Uterus (tissue), 4 donors: ENCODE results near the gene ZNF136. TPM values are rescaled to one million over a fixed set of nuclear protein-coding genes. Genes with fewer than 3 reads are reported as not detected.

Experiments
- DNase-seq, 2 donors: peaks; one replicate each; pipeline ENCODE4 v3.0.0-alpha.2; 2019 to 2020
- H3K27ac ChIP-seq, 2 donors: fragments of 200-600 bp; sonication (generic); 1 replicate in 1 of 2; 2 replicates in 1 of 2; pipeline ENCODE4 v1.5.1; 2016 to 2018
- H3K27me3 ChIP-seq, 2 donors: fragments of 200-600 bp; sonication (generic); one replicate each; pipeline ENCODE4 v1.5.1; 2018 to 2019; ENCODE audit warnings: control low read depth in 1 of 2
- H3K36me3 ChIP-seq, 2 donors: fragments of 200-600 bp; sonication (generic); one replicate each; pipeline ENCODE4 v1.5.1; 2019; ENCODE audit warnings: control low read depth in 1 of 2
- H3K4me1 ChIP-seq, 2 donors: fragments of 200-600 bp; sonication (generic); one replicate each; pipeline ENCODE4 v1.5.1; 2018 to 2019; ENCODE audit warnings: control low read depth in 1 of 2
- H3K4me3 ChIP-seq, 2 donors: fragments of 200-600 bp; sonication (generic); 1 replicate in 1 of 2; 2 replicates in 1 of 2; pipeline ENCODE4 v1.5.1; 2018 to 2019; ENCODE audit warnings: mild to moderate bottlenecking in 1 of 2
- H3K9me3 ChIP-seq, 2 donors: fragments of 200-600 bp; sonication (generic); one replicate each; pipeline ENCODE4 v1.5.1; 2019; ENCODE audit warnings: control low read depth in 1 of 2
- CTCF ChIP-seq, 4 experiments: fragments of 200-600 bp in 2 of 4; fragments of 450-650 bp in 2 of 4; sonication (generic) in 2 of 4; IDR thresholded peaks; one replicate each; pipeline ENCODE4 v1.5.1; 2016 to 2019; ENCODE audit warnings: antibody characterized with exemption in 4 of 4, mild to moderate bottlenecking in 2 of 4, moderate library complexity in 1 of 4
- POLR2A ChIP-seq, 2 donors: fragments of 450-650 bp; IDR thresholded peaks; one replicate each; pipeline ENCODE4 v1.6.1; 2016; ENCODE audit warnings: antibody characterized with exemption in 2 of 2, mild to moderate bottlenecking in 1 of 2, moderate library complexity in 1 of 2
- intact Hi-C: fragments of 100-400 bp; cut with DNase I; formaldehyde crosslinking; loops from one replicate; pipeline ENCODE4 v1.15.1; 2023; ENCODE audit warnings: low total_unique reads
- total RNA-seq, 4 donors: library from RNA; depleted of rRNA in 3 of 4; stranded (reverse); fragments of >200 nt in 3 of 4; gene quantifications; one replicate each; pipeline versions ENCODE4 v1.1.0 to v1.2.4, GENCODE V29; 2014 to 2023
- donor health status: DM: yes; HTN: yes; CAD: no.

Gene ZNF136
- total RNA-seq, 4 donors from 2014 or later: 2.1 to 31.7 (median 13.0) TPM

- intact Hi-C loops: no loop called here
- no peaks in the 10 kb centered on the region for H3K4me1 ChIP-seq
Measured at GRCh38 chr19:12156223-12157058, 6.5 kb upstream of the ZNF136 start, which contains the start of gene ZNF625. ZNF625 (minus strand) TSS chr19:12156734; CDS start chr19:12156558, 176 bp downstream.

GRCh38 chr19:12159773-12160414 is 3.0 kb upstream of the ZNF136 start:
- intact Hi-C loops: no loop called here
- H3K4me3 ChIP-seq: no peak overlapping the region

More at GRCh38 chr19:12156223-12157058, 6.5 kb upstream of the ZNF136 start, which contains the start of gene ZNF625:
- TF ChIP-seq POLR2A (IDR thresholded peaks at IDR 0.05) (peak; percentile 10 to 44), CTCF (IDR thresholded peaks at IDR 0.05) (no peak)
- no peaks in the 10 kb centered on the region for H3K9me3 ChIP-seq
- peak within 1 kb of the TSS; percentile 73 to 93 for H3K4me3 ChIP-seq
- no peaks in the 10 kb centered on the region for H3K36me3 ChIP-seq
- peak; percentile 82 to 85 for DNase-seq
- H3K27ac ChIP-seq: peak within 1 kb of the TSS; percentile 70 to 79
- no peaks in the 10 kb centered on the region for H3K27me3 ChIP-seq

DNA sequence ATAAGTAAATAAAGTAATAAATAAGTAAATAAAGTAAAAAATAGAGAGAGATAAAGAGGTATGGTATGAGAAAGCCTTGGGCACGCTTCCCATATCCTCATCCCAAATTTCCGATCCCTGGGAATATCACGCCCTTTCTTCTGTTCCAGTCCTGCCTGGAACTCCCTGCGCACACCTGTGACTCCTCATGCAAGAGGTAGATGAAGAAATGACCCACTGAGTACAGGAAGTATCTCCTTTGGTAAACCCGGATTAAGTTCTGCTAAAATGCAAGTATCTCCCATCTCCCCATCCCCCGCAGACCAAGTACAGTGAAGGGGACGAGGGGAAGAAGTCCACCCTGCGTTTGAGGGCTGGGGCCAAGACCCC is 399 bp upstream of the ZNF136 start:
- H3K4me1 ChIP-seq: peaks cover 2 to 3% of the 10 kb centered on the region in 2 donors
- H3K27ac ChIP-seq: peak overlapping the region; percentile 89 to 93
- H3K36me3 ChIP-seq: no peaks in the 10 kb centered on the region
- TF ChIP-seq POLR2A (IDR thresholded peaks at IDR 0.05) (no peak), CTCF (IDR thresholded peaks at IDR 0.05) (no peak)
- H3K9me3 ChIP-seq: no peaks in the 10 kb centered on the region
- intact Hi-C loops: no loop called here
- peak overlapping the region; percentile 77 to 90 for H3K4me3 ChIP-seq
- H3K27me3 ChIP-seq: no peaks in the 10 kb centered on the region
- no peak for DNase-seq

More at GRCh38 chr19:12159773-12160414, 3.0 kb upstream of the ZNF136 start:
- peaks cover 2 to 3% of the 10 kb centered on the region in 2 donors for H3K4me1 ChIP-seq
- DNase-seq: no peak
- no peak overlapping the region for H3K27ac ChIP-seq
- no peaks in the 10 kb centered on the region for H3K27me3 ChIP-seq
- TF ChIP-seq POLR2A (IDR thresholded peaks at IDR 0.05) (no peak), CTCF (IDR thresholded peaks at IDR 0.05) (no peak)
- no peaks in the 10 kb centered on the region for H3K36me3 ChIP-seq
- H3K9me3 ChIP-seq: no peaks in the 10 kb centered on the region

- H3K9me3 ChIP-seq: no peaks in the 10 kb centered on the region
- intact Hi-C loops: no loop called here
- no peak for DNase-seq
- H3K27me3 ChIP-seq: no peaks in the 10 kb centered on the region
- no peaks in the 10 kb centered on the region for H3K36me3 ChIP-seq
- H3K4me3 ChIP-seq: peak overlapping the region; percentile 77 to 90
- TF ChIP-seq POLR2A (IDR thresholded peaks at IDR 0.05) (no peak), CTCF (IDR thresholded peaks at IDR 0.05) (no peak)
- peak overlapping the region; percentile 89 to 93 for H3K27ac ChIP-seq
- peaks cover 2 to 3% of the 10 kb centered on the region in 2 donors for H3K4me1 ChIP-seq
Measured at GRCh38 chr19:12163826-12164225, 930 bp downstream of the ZNF136 start.

GRCh38 chr19:12166626-12167025 is 3.7 kb downstream of the ZNF136 start:
- H3K36me3 ChIP-seq: no peaks in the 10 kb centered on the region
- no peak overlapping the region for H3K4me3 ChIP-seq
- no peaks in the 10 kb centered on the region for H3K27me3 ChIP-seq
- peak overlapping the region in 1 of 2 donors; percentile 31 for H3K27ac ChIP-seq
- H3K9me3 ChIP-seq: no peaks in the 10 kb centered on the region
- TF ChIP-seq CTCF (IDR thresholded peaks at IDR 0.05) (no peak), POLR2A (IDR thresholded peaks at IDR 0.05) (no peak)
- no peak for DNase-seq
- H3K4me1 ChIP-seq: peaks cover 2 to 3% of the 10 kb centered on the region in 2 donors
- intact Hi-C loops: no loop called here
